GM06990 (cell line): ENCODE results near the gene AFAP1.

Experiments
- DNase-seq: peaks from one replicate; pipeline ENCODE4 v3.0.0-alpha.2; 2011; ENCODE audit not compliant: insufficient read length; ENCODE audit errors: extremely low read depth
- H3K27me3 ChIP-seq: replicated peaks from 2 replicates; pipeline ENCODE4 v1.6.0; 2011; ENCODE audit warnings: low read length; ENCODE audit not compliant: control insufficient read depth, insufficient read depth
- H3K36me3 ChIP-seq: 2 replicates; pipeline ENCODE4 v1.5.1; 2011; ENCODE audit warnings: low read length; ENCODE audit not compliant: control insufficient read depth, insufficient read depth
- H3K4me3 ChIP-seq: replicated peaks from 2 replicates; pipeline ENCODE4 v1.5.1; 2011; ENCODE audit warnings: low read depth, mild to moderate bottlenecking, control low read depth, low read length
- TF ChIP-seq, protein P1 (sequence below): IDR thresholded peaks from 2 replicates; pipeline ENCODE4 v1.5.1; 2011; ENCODE audit warnings: low read length, control low read depth, mild to moderate bottlenecking, inconsistent platforms; ENCODE audit not compliant: insufficient read depth, poor library complexity, severe bottlenecking

AFAP1 gene

GRCh38 chr4:7984286-7984925 lies 44.7 kb upstream of the AFAP1 start:
- TF ChIP-seq, protein P1, sequence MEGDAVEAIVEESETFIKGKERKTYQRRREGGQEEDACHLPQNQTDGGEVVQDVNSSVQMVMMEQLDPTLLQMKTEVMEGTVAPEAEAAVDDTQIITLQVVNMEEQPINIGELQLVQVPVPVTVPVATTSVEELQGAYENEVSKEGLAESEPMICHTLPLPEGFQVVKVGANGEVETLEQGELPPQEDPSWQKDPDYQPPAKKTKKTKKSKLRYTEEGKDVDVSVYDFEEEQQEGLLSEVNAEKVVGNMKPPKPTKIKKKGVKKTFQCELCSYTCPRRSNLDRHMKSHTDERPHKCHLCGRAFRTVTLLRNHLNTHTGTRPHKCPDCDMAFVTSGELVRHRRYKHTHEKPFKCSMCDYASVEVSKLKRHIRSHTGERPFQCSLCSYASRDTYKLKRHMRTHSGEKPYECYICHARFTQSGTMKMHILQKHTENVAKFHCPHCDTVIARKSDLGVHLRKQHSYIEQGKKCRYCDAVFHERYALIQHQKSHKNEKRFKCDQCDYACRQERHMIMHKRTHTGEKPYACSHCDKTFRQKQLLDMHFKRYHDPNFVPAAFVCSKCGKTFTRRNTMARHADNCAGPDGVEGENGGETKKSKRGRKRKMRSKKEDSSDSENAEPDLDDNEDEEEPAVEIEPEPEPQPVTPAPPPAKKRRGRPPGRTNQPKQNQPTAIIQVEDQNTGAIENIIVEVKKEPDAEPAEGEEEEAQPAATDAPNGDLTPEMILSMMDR = no peak
- Histone ChIP-seq H3K4me3 (no peak overlapping the region), H3K36me3 (no peaks in the 10 kb centered on the region), H3K27me3 (no peaks in the 10 kb centered on the region; the same call in 1 of the 2 replicates)
- no peak for DNase-seq

DNA sequence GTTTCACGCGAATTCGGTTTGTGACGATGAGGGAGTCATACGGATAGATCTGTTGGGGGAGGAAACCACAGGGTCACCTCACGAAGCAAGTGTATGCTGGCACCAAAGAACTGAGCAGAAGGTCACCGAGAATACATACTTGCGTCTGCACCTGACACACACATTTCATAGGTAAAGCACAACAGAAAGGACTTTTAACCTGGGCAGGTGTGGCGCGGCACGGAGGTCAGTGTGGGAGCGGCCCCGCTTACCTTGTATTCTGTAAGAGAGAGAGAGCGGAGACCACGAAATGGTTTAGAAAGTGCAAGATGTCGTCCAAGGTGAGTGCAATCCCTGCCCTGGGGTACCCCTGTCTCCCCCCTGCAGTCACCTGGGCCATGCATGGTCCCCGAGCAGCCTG lies 43.6 kb upstream of the AFAP1 start:
- no peak overlapping the region for H3K4me3 ChIP-seq
- no peaks in the 10 kb centered on the region; the same call in 1 of the 2 replicates for H3K27me3 ChIP-seq
- H3K36me3 ChIP-seq = no peaks in the 10 kb centered on the region
- TF ChIP-seq, protein P1 = no peak
- DNase-seq = no peak

DNA sequence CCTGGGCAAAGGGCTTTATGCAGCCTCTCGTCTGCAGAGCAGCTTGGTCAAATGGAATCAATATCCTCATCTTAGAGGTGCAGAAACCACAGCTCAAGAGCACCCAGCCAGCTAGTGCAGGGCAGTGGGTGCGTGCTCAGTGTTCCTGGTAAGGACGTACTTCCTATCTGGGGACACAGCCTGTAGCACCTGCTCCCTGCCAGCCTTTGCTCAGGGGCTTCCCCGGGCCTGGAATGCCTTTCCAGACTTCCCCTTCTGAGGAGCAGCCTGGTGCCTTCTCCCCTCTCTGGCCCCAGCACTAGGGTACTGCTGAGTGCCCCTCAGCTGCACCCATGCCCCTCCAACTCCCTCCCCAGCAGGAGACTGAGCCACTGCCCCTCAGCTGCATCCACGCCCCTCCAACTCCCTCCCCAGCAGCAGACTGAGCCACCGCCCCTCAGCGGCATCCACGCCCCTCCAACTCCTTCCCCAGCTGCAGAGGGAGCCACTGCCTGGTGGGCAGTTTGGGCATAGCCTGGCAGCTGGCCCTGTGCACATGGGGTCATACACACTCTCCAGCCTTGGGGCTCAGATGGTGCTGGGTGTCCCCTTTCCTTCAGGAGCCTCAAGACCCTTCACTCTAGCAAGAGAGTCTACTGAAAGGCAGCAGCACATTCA lies 42.2 kb upstream of the AFAP1 start:
- no peak overlapping the region for H3K4me3 ChIP-seq
- H3K36me3 ChIP-seq = no peaks in the 10 kb centered on the region
- TF ChIP-seq, protein P1 = no peak
- H3K27me3 ChIP-seq = no peaks in the 10 kb centered on the region; the same call in 1 of the 2 replicates
- no peak for DNase-seq

- Histone ChIP-seq H3K27me3 (no peaks in the 10 kb centered on the region; the same call in 1 of the 2 replicates), H3K36me3 (no peaks in the 10 kb centered on the region), H3K4me3 (no peak overlapping the region)
- no peak for DNase-seq
- TF ChIP-seq, protein P1 = no peak
These were observed 40.4 kb upstream of the AFAP1 start for GRCh38 chr4:7980036-7980435.

- H3K27me3 ChIP-seq = no peaks in the 10 kb centered on the region; the same call in 1 of the 2 replicates
- H3K36me3 ChIP-seq = no peaks in the 10 kb centered on the region
- no peak for DNase-seq
- TF ChIP-seq, protein P1 = no peak
- H3K4me3 ChIP-seq = no peak overlapping the region
These were observed 39.9 kb upstream of the AFAP1 start for GRCh38 chr4:7979652-7979968.
